KMS-11 (cell line): ENCODE results near the gene AOAH.
"Not testable (repeated sequence)": the region's sequence is repeated elsewhere in the genome, so short reads cannot be mapped to it uniquely, and the experiment has no call there.

ENCODE experiments used
- H2AFZ ChIP-seq: fragments of 200-600 bp; sonication (generic); 2 replicates; pipeline ENCODE4 v1.6.1; 2016; ENCODE audit warnings: antibody characterized with exemption, mixed run types, low read depth
- H3K27ac ChIP-seq: fragments of 200-600 bp; sonication (generic); 2 replicates; pipeline ENCODE4 v1.6.1; 2016; ENCODE audit warnings: mild to moderate bottlenecking, mixed run types
- H3K27me3 ChIP-seq: fragments of 200-600 bp; sonication (generic); 2 replicates; pipeline ENCODE4 v1.6.1; 2017; ENCODE audit warnings: mild to moderate bottlenecking, low read depth, mixed run types, moderate library complexity; ENCODE audit not compliant: insufficient read depth
- H3K36me3 ChIP-seq: fragments of 200-600 bp; sonication (generic); 2 replicates; pipeline ENCODE4 v1.6.1; 2017; ENCODE audit warnings: mild to moderate bottlenecking, mixed run types; ENCODE audit not compliant: insufficient read depth
- H3K4me1 ChIP-seq: fragments of 200-600 bp; sonication (generic); 2 replicates; pipeline ENCODE4 v1.6.1; 2016; ENCODE audit warnings: mild to moderate bottlenecking, low read depth, mixed run types; ENCODE audit not compliant: poor library complexity, severe bottlenecking
- H3K4me2 ChIP-seq: fragments of 200-600 bp; sonication (generic); 2 replicates; pipeline ENCODE4 v1.7.0; 2016; ENCODE audit warnings: mild to moderate bottlenecking, mixed run types
- H3K4me3 ChIP-seq: fragments of 200-600 bp; sonication (generic); IDR thresholded peaks from 2 replicates; pipeline ENCODE4 v1.6.1; 2017; ENCODE audit warnings: low read depth, low read length, mixed read lengths; ENCODE audit not compliant: insufficient read depth
- H3K79me2 ChIP-seq: fragments of 200-600 bp; sonication (generic); 2 replicates; pipeline ENCODE4 v1.6.1; 2016; ENCODE audit warnings: low read depth, mixed run types; ENCODE audit not compliant: insufficient read depth
- H3K9ac ChIP-seq: fragments of 200-600 bp; sonication (generic); 2 replicates; pipeline ENCODE4 v1.6.1; 2016; ENCODE audit warnings: mild to moderate bottlenecking, mixed run types
- H4K20me1 ChIP-seq: fragments of 200-600 bp; sonication (generic); 2 replicates; pipeline ENCODE4 v1.6.1; 2016; ENCODE audit warnings: mild to moderate bottlenecking, mixed run types; ENCODE audit not compliant: insufficient read depth
- TF ChIP-seq, protein P1 (sequence below): fragments of 200-600 bp; sonication (generic); conservative IDR thresholded peaks from 2 replicates; pipeline ENCODE4 v1.6.1; 2017; ENCODE audit warnings: low read depth, mild to moderate bottlenecking, antibody characterized with exemption, low read length, moderate library complexity, mixed read lengths

Gene AOAH

DNA sequence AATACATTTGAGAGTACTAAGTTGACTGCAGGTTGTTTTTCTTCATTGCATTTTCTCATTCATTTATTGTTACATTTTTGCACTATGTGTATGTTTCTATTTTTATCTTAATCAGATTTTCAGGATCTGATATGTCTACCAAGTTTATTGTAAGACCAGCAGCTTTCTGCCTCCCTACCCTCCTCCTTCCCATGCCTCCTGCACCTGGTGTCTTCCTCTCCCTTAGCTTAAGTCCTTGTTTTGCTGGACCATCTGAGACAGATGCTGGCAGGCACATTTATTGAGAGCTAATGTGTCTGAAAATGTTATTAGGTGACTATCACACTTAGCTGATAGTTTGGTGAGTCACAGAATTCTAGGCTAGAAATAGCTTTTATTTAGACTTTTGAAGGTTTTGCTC is 255.1 kb downstream of the AOAH start:
- Histone ChIP-seq H4K20me1 (no peaks in the 10 kb centered on the region), H3K4me1 (no peaks in the 10 kb centered on the region), H3K36me3 (no peaks in the 10 kb centered on the region), H3K4me3 (no peak overlapping the region), H2AFZ (no peak overlapping the region), H3K27me3 (no peaks in the 10 kb centered on the region), H3K79me2 (no peaks in the 10 kb centered on the region), H3K27ac (no peak overlapping the region), H3K9ac (no peak overlapping the region), H3K4me2 (no peak overlapping the region)
- TF ChIP-seq, protein P1, sequence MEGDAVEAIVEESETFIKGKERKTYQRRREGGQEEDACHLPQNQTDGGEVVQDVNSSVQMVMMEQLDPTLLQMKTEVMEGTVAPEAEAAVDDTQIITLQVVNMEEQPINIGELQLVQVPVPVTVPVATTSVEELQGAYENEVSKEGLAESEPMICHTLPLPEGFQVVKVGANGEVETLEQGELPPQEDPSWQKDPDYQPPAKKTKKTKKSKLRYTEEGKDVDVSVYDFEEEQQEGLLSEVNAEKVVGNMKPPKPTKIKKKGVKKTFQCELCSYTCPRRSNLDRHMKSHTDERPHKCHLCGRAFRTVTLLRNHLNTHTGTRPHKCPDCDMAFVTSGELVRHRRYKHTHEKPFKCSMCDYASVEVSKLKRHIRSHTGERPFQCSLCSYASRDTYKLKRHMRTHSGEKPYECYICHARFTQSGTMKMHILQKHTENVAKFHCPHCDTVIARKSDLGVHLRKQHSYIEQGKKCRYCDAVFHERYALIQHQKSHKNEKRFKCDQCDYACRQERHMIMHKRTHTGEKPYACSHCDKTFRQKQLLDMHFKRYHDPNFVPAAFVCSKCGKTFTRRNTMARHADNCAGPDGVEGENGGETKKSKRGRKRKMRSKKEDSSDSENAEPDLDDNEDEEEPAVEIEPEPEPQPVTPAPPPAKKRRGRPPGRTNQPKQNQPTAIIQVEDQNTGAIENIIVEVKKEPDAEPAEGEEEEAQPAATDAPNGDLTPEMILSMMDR: no peak

DNA sequence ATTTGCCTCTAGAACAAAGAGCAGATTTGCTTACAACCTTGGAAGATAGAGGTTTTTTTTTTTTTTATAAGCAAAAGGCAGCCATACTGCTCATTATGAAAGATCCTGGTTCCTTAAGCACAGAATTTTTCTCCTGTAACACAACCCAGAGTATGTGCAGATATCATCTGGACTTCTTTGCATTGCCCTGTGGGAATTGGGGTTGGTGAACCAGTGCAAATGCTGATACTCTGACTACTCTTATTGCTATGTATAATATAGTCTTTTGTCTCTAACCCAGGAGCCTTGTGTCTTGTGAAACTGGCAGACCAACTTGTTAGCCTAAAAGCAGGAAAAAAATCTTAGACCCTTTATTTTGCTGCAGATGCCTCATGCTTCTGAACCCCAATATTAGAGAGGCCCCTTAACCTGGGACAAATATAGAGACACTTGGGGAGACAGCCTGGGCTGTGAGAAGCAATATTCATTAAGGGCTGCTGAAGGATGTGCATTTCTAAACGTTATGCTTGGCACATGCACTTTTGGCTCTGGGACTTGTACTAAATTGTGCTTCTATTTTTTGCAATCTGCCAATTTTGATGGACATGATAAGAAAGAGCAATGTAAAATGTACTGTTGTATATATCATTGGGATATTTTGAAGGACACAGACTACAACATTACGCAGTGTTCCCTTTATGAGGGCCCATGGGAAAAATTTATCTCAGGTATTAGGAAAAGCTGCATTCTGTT is 255.8 kb downstream of the AOAH start:
- no peak overlapping the region for H3K27ac ChIP-seq
- no peaks in the 10 kb centered on the region for H3K4me1 ChIP-seq
- H3K27me3 ChIP-seq: no peaks in the 10 kb centered on the region
- H2AFZ ChIP-seq: no peak overlapping the region
- no peaks in the 10 kb centered on the region for H3K79me2 ChIP-seq
- TF ChIP-seq, protein P1: no peak
- no peak overlapping the region for H3K9ac ChIP-seq
- no peaks in the 10 kb centered on the region for H3K36me3 ChIP-seq
- H3K4me2 ChIP-seq: no peak overlapping the region
- no peaks in the 10 kb centered on the region for H4K20me1 ChIP-seq
- H3K4me3 ChIP-seq: no peak overlapping the region

DNA sequence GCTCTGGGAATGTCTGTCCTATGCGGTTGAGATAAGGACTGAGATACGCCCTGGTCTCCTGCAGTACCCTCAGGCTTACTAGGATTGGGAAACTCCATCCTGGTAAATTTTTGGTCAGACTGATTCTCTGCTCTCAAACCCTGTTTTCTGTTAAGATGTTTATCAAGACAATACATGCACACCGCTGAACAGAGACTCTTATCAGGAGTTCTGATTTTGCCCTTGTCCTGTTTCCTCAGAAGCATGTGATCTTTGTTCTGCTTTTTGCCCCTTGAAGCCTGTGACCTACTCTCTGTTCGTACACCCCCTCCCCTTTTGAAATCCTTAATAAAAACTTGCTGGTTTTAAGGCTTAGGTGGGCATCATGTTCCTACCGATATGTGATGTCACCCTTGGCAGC is 258.3 kb downstream of the AOAH start:
- not testable (repeated sequence) for H3K4me1 ChIP-seq, H3K27me3 ChIP-seq, H4K20me1 ChIP-seq, H2AFZ ChIP-seq, H3K27ac ChIP-seq, H3K36me3 ChIP-seq, H3K4me3 ChIP-seq, H3K4me2 ChIP-seq, H3K79me2 ChIP-seq, H3K9ac ChIP-seq

DNA sequence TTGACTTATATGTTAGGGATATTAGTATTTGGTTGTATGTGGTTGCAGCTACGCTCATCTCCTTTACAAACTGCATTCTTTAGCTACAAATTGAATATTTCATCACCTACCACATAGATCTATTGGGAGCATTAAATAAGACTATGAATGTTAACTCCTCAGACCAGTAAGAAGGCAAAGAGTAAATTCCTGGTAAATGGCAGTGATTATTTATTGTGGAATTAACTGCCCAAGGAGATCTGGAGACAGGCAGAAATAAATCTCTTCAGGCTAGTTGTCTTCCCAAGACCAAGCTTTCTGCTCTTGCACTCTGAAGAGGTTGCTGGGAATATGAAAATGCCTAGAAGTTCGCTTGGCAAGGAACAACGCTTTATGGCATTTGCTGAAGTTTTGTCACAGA is 260.0 kb downstream of the AOAH start:
- no peaks in the 10 kb centered on the region for H4K20me1 ChIP-seq
- no peaks in the 10 kb centered on the region for H3K36me3 ChIP-seq
- H3K4me2 ChIP-seq: no peak overlapping the region
- no peaks in the 10 kb centered on the region for H3K79me2 ChIP-seq
- H3K4me1 ChIP-seq: no peaks in the 10 kb centered on the region
- no peak overlapping the region for H2AFZ ChIP-seq
- no peak overlapping the region for H3K27ac ChIP-seq
- no peak overlapping the region for H3K9ac ChIP-seq
- H3K27me3 ChIP-seq: no peaks in the 10 kb centered on the region
- TF ChIP-seq, protein P1: no peak
- H3K4me3 ChIP-seq: no peak overlapping the region
